ENCODE results near the gene NMRAL1. TPM values are rescaled to one million over a fixed set of nuclear protein-coding genes. Genes with fewer than 3 reads are reported as not detected.

Gene NMRAL1
- total RNA-seq, 1 experiment from 2014 or later: 48.6 TPM

DNA sequence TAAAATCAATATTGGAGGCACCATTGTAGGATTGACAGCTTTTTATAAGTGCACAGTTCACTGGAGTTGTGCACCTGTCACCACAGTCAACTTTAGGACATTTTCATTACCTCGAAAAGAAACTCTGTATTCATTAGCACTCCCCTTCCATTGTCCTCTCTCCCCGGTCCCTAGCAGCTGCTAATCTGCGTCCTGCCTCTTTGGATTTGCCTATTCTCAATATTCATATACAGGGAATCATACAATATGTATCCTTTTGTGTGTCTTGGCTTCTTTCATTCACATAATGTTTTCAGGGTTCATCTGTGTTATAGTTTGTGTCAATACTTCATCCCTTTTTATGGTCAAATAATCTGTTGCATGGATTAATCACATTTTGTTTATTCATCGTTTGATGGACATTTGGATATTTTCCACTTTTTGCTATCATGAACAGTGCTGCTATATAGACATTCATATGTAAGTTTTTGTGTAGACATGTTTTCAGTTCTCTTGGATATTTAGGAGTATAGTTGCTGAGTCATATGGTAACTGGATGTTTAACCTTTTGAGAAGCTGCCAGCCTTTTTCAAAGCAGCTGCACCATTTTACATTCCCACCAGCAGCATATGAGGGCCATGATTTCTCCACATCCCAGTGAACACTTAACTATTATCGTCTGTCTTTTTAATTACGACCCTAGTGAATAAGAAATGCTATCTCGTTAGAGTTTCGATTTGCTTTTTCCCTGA lies 38.9 kb downstream of the NMRAL1 start:
- peak overlapping the region; percentile 11 for H3K27ac Mint-ChIP-seq (ENCODE audit: low read depth, unreplicated experiment)
- TSS peak; percentile 5 for BruUV-seq (replicated peaks)
- ChIA-PET POLR2A (interaction anchor here (0.6 to 1.8 kb wide), 4 partner anchors 8 to 115 kb away, joined by 3 to 14 read pairs (median 5); partner anchors contain the start of gene DNAJA3), CTCF (interaction anchor here (0.6 to 1.6 kb wide), 2 partner anchors 8 to 32 kb away, joined by 3 to 5 read pairs; no protein-coding TSS in a partner anchor)
- no peaks in the 10 kb centered on the region for H3K27me3 Mint-ChIP-seq (ENCODE audit: insufficient read depth, unreplicated experiment)
- peaks cover 14% of the 10 kb centered on the region for H3K4me1 Mint-ChIP-seq (ENCODE audit: insufficient read depth, unreplicated experiment)
- peaks cover 98% of the 10 kb centered on the region for H3K36me3 Mint-ChIP-seq (ENCODE audit: insufficient read depth, unreplicated experiment)
- intact Hi-C loops (cut with micrococcal nuclease): no loop called here
- no peaks in the 10 kb centered on the region for H3K9me3 Mint-ChIP-seq (ENCODE audit: unreplicated experiment)
- DNase-seq (ENCODE audit: unreplicated experiment): no peak
- TF ChIP-seq, protein P1, sequence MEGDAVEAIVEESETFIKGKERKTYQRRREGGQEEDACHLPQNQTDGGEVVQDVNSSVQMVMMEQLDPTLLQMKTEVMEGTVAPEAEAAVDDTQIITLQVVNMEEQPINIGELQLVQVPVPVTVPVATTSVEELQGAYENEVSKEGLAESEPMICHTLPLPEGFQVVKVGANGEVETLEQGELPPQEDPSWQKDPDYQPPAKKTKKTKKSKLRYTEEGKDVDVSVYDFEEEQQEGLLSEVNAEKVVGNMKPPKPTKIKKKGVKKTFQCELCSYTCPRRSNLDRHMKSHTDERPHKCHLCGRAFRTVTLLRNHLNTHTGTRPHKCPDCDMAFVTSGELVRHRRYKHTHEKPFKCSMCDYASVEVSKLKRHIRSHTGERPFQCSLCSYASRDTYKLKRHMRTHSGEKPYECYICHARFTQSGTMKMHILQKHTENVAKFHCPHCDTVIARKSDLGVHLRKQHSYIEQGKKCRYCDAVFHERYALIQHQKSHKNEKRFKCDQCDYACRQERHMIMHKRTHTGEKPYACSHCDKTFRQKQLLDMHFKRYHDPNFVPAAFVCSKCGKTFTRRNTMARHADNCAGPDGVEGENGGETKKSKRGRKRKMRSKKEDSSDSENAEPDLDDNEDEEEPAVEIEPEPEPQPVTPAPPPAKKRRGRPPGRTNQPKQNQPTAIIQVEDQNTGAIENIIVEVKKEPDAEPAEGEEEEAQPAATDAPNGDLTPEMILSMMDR (IDR thresholded peaks at IDR 0.05; ENCODE audit: unreplicated experiment): no peak
- H3K4me3 Mint-ChIP-seq (ENCODE audit: unreplicated experiment): no peak overlapping the region

DNA sequence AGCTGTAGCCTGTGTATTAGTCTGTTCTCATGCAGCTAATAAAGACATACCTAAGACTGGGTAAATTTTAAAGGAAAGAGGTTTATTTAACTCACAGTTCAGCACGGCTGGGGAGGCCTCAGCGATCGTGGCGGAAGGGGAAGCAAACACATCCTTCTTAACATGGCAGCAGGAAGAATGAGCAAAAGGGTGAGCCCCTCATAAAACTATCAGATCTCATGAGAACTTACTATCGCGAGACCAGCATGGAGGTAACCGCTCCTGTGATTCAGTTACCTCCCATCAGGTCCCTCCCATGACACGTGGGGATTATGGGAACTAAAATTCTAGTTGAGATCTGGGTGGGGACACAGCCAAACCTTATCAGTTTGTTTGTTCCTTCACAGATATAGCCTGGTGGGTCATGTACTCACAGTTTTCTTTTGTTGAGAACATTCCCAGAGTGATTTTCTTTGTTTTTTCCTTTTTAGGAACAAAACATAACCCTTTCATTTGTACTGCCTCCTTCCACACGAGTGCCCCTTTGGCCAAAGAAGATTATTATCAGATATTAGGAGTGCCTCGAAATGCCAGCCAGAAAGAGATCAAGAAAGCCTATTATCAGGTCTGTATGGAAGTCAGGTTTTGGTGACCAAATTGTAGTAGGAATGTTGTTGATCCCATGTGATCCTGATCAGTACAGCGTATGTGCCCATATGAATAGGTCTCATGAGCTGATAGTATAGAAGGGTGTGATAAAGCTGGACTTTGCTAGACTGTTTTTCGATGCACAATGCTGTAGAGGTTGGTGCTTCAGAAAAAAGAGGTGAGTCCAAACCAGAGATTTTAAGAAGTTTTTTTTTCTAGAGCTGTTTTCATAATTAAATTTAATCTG lies 40.3 kb downstream of the NMRAL1 start:
- CTCF ChIA-PET: interaction anchor here (0.5 to 1.0 kb wide), 2 partner anchors 31 to 32 kb away, joined by 3 to 4 read pairs; no protein-coding TSS in a partner anchor
- peak overlapping the region; percentile 39 for H3K27ac Mint-ChIP-seq (ENCODE audit: low read depth, unreplicated experiment)
- H3K36me3 Mint-ChIP-seq (ENCODE audit: insufficient read depth, unreplicated experiment): peaks cover 95% of the 10 kb centered on the region
- intact Hi-C loops (cut with micrococcal nuclease): no loop called here
- no TSS peak for BruUV-seq (replicated peaks)
- POLR2A ChIA-PET: interaction anchor here (0.6 to 1.8 kb wide), 3 partner anchors 8 to 60 kb away, joined by 3 to 7 read pairs (median 3); partner anchors contain the start of gene DNAJA3
- H3K9me3 Mint-ChIP-seq (ENCODE audit: unreplicated experiment): no peaks in the 10 kb centered on the region
- no peak overlapping the region for H3K4me3 Mint-ChIP-seq (ENCODE audit: unreplicated experiment)
- H3K27me3 Mint-ChIP-seq (ENCODE audit: insufficient read depth, unreplicated experiment): no peaks in the 10 kb centered on the region
- H3K4me1 Mint-ChIP-seq (ENCODE audit: insufficient read depth, unreplicated experiment): peaks cover 14% of the 10 kb centered on the region
- TF ChIP-seq, protein P1 (IDR thresholded peaks at IDR 0.05; ENCODE audit: unreplicated experiment): no peak
- no peak for DNase-seq (ENCODE audit: unreplicated experiment)

DNA sequence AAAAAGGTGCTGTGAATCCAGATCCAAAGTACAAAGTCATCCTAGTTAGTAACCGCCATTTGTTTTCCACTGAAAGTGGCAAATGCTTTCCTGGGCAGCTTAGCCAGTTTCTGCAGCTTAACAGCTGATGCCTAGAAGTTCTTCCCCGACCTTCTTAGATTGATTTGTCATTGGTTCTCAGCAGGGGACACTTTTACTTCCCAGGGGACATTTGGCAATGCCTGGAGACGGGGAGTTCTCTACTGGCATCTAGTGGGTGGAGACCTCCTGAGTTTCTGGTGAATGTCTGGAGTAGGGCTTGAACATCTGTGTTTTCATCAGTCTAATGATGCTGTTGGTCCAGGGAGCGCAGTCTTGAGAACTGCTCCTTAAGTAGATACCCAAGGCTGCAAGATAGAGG lies 41.2 kb downstream of the NMRAL1 start:
- CTCF ChIA-PET: interaction anchor here (1.0 kb wide), 1 partner anchor 30 kb away, joined by 4 read pairs; no protein-coding TSS in a partner anchor
- POLR2A ChIA-PET: interaction anchor here (0.6 to 0.7 kb wide), 2 partner anchors 61 to 68 kb away, joined by 3 read pairs; no protein-coding TSS in a partner anchor
- Mint-ChIP-seq H3K4me3 (ENCODE audit: unreplicated experiment) (no peak overlapping the region), H3K27ac (ENCODE audit: low read depth, unreplicated experiment) (peak overlapping the region; percentile 39), H3K36me3 (ENCODE audit: insufficient read depth, unreplicated experiment) (peaks cover 92% of the 10 kb centered on the region), H3K4me1 (ENCODE audit: insufficient read depth, unreplicated experiment) (peaks cover 14% of the 10 kb centered on the region), H3K9me3 (ENCODE audit: unreplicated experiment) (no peaks in the 10 kb centered on the region), H3K27me3 (ENCODE audit: insufficient read depth, unreplicated experiment) (no peaks in the 10 kb centered on the region)
- TF ChIP-seq, protein P1 (IDR thresholded peaks at IDR 0.05; ENCODE audit: unreplicated experiment): no peak
- intact Hi-C loops (cut with micrococcal nuclease): no loop called here
- no TSS peak for BruUV-seq (replicated peaks)
- no peak for DNase-seq (ENCODE audit: unreplicated experiment)

DNA sequence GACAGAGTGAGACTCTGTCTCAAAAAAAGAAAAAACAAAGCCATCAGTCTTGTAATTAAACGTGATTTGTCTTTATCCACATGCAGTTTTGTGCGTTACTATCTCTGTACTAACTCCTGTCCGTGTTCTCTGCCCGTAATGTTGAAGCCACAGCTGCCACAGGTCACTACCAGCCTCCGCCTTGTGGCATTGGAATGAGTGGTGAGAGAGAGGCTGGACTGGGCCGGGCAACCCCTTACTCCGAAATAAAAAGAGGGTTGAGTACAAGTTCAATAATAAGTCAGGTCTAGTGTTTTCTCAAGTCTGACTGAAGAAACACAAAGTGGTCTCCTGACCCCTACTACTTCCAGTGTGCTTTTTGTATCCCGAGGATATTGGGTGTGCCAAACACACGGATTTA lies 43.4 kb downstream of the NMRAL1 start:
- DNase-seq (ENCODE audit: unreplicated experiment): no peak
- no peak overlapping the region for H3K4me3 Mint-ChIP-seq (ENCODE audit: unreplicated experiment)
- no peak overlapping the region for H3K27ac Mint-ChIP-seq (ENCODE audit: low read depth, unreplicated experiment)
- H3K4me1 Mint-ChIP-seq (ENCODE audit: insufficient read depth, unreplicated experiment): peaks cover 25% of the 10 kb centered on the region
- BruUV-seq (replicated peaks): no TSS peak
- no peaks in the 10 kb centered on the region for H3K27me3 Mint-ChIP-seq (ENCODE audit: insufficient read depth, unreplicated experiment)
- TF ChIP-seq, protein P1 (IDR thresholded peaks at IDR 0.05; ENCODE audit: unreplicated experiment): no peak
- peaks cover 73% of the 10 kb centered on the region for H3K36me3 Mint-ChIP-seq (ENCODE audit: insufficient read depth, unreplicated experiment)
- CTCF ChIA-PET: no interaction called here
- intact Hi-C loops (cut with micrococcal nuclease): no loop called here
- H3K9me3 Mint-ChIP-seq (ENCODE audit: unreplicated experiment): no peaks in the 10 kb centered on the region
- POLR2A ChIA-PET: no interaction called here
